HG03520 (cell line): Measurements from ENCODE around the gene RPL6.

Source experiments
- ATAC-seq: cut with Tn5 transposase; IDR thresholded peaks from one replicate; pipeline ENCODE4 v1.9.1; 2021; ENCODE audit warnings: mild to moderate bottlenecking, moderate library complexity; ENCODE audit not compliant: unreplicated experiment

The RPL6 gene

DNA sequence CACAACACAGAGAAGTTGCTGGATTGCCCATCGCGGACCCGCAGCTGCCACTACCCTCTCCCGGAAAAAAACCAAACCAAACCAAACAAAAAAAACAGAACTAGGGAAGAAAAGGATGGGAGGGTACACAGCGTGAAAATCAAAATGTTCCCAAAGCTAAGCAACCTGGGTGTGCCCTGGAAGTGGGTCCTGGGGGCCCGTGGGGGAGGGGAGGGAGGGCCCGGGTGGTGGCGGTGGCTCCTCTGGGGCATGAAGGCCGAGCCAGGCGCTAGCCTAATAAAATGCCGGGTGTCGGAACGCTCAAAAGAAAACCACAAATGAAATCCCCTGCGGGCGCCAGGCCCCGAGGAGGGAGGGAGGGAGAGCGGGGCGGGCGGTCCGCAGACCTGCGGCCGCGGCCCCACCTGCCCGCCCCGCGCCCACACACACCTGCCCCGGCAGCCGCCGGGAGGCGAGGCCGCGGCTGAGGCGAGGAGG is 28.0 kb downstream of the RPL6 start:
- ATAC-seq: peak; percentile 39

- no peak for ATAC-seq
Observed at GRCh38 chr12:112380663-112381405, 28.6 kb downstream of the RPL6 start.

DNA sequence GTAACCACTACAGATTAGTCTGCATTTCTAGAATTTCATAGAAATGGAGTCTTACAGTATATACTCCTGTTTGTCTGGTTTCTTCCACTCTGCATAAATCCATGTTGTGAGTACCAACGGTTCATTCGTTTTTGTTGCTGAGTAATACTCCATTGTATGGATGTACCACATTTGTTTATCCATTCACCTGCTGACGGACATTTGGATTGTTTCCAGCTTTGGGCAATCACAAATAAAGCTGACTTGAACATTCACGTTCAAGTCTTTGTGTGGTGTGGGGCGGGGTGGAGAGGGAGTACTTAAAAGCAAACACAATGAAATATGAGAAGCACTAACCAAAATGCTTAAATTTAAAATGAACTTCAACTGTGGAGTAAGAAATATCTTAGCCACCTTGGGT is 34.3 kb downstream of the RPL6 start:
- ATAC-seq: no peak

DNA sequence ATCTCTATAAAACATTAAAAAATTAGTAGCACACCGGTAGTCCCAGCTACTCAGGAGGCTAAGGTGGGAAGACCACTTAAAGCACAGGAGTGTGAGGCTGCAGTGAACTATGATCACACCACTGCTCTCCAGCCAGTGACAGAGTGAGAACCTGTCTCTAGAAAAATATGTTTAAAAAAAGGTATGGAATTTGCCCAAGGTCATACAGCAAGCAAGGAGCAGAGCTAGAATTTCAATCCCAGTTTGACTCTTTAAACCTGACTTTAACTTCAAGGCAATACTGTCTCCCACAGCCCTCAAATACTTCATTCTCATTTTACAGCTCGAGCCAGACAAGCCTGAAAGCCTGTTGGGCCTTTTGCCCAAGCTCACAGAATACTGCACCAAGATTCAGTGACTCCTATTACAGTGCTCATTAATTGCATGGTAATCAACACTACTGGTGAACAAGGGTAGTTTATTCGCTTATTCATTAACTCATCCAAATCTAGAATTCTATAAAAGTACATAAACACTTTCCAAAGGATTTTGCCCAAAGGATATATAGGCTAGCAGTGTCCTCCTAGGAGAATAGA is 35.2 kb downstream of the RPL6 start:
- ATAC-seq: no peak

GRCh38 chr12:112370868-112371510 is 38.4 kb downstream of the RPL6 start:
- no peak for ATAC-seq

GRCh38 chr12:112370199-112370598 is 39.2 kb downstream of the RPL6 start:
- no peak for ATAC-seq

GRCh38 chr12:112368856-112369255 is 40.5 kb downstream of the RPL6 start:
- ATAC-seq: no peak

- ATAC-seq: no peak
Observed at GRCh38 chr12:112367965-112368364, 41.4 kb downstream of the RPL6 start.

DNA sequence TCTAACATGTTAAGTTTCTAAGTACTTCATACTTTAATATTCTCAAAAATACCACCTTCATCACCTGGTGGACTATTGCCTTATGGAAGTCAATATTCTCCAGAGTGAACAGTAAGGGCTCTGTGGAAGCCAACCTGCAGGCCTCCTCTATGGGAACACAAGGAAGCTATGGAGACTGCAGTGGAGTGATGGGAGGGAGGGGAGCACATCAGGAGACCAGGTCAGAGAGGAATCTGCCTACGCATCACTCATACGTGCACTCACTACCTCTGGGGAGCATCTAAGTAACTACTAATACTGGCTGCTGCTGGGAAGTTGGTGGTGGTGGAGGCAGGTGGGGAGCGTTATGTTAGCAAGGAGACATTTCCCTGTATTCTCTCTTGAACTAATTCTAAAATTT is 47.1 kb downstream of the RPL6 start:
- ATAC-seq: no peak

- no peak for ATAC-seq
Observed at GRCh38 chr12:112361271-112361670, 48.1 kb downstream of the RPL6 start.

GRCh38 chr12:112359290-112359689 is 50.1 kb downstream of the RPL6 start:
- no peak for ATAC-seq

- ATAC-seq: no peak
Observed at GRCh38 chr12:112357214-112357613, 52.2 kb downstream of the RPL6 start.
